Measurements from ENCODE around the gene TMED1.

- TF ChIP-seq CTCF (IDR thresholded peaks at IDR 0.05) (peak in 3 of 4 experiments; percentile 13 to 29 (median 17)), POLR2A (IDR thresholded peaks at IDR 0.05) (no peak)
Measured at GRCh38 chr19:10858204-10858828, 22.3 kb upstream of the TMED1 start.

Data from uterus (tissue), 2 donors.